GM12878 (cell line): ENCODE data around the gene UBE3C. TPM values are rescaled to one million over a fixed set of nuclear protein-coding genes. Genes with fewer than 3 reads are reported as not detected.
"Not testable (repeated sequence)": the region's sequence is repeated elsewhere in the genome, so short reads cannot be mapped to it uniquely, and the experiment has no call there.

Experiments
- ATAC-seq: fragments of 200-7000 bp; cut with Tn5 transposase; 3 replicates; pipeline ENCODE4 v1.9.1; 2020; ENCODE audit warnings: mild to moderate bottlenecking, moderate library complexity
- BruUV-seq: library from RNA; stranded (reverse); fragments of 400-500 nt; replicated peaks from 2 replicates; lab custom pipeline; 2021; lab: Mats Ljungman, UMichigan
- CTCF ChIA-PET: fragments of 300-600 bp; sonication (Branson Sonifier 250); formaldehyde crosslinking; extraction: SDS; loops from one replicate; lab custom pipeline; 2021; ENCODE audit warnings: inconsistent platforms; lab: Yijun Ruan, JAX
- POLR2A ChIA-PET: fragments of 350-600 bp; formaldehyde crosslinking; extraction: SDS; loops from one replicate; lab custom pipeline; 2021; ENCODE audit warnings: inconsistent platforms; lab: Charles Lee
- RAD21 ChIA-PET: fragments of 300-600 bp; sonication (Branson Sonifier 250); formaldehyde crosslinking; loops from one replicate; lab custom pipeline; 2023; ENCODE audit warnings: antibody characterized with exemption; ENCODE audit not compliant: unreplicated experiment; lab: Charles Lee
- SMC1A ChIA-PET: fragments of 300-600 bp; sonication (Branson Sonifier 250); formaldehyde crosslinking; loops from one replicate; lab custom pipeline; 2023; ENCODE audit not compliant: unreplicated experiment, uncharacterized antibody; lab: Charles Lee
- DNase-seq: peaks from one replicate; pipeline ENCODE4 v3.0.0-alpha.2; 2011; ENCODE audit warnings: low read depth, low spot score
- FAIRE-seq: peaks from 3 replicates; lab custom pipeline; 2011; peaks lifted over from hg19 to GRCh38; lab: Jason Lieb, UNC
- H2AFZ ChIP-seq: 2 replicates; pipeline ENCODE4 v1.6.0; 2011; ENCODE audit warnings: low read depth, low read length, control low read depth; ENCODE audit not compliant: control insufficient read depth
- H3K27ac ChIP-seq: 2 replicates; pipeline ENCODE4 v1.5.1; 2011; ENCODE audit warnings: control low read depth; ENCODE audit not compliant: control insufficient read depth, insufficient read depth
- H3K27me3 ChIP-seq, 2 experiments: replicated peaks in 1 of 2; 2 replicates each; pipeline versions ENCODE4 v1.6.0 to v1.6.1; 2011; ENCODE audit warnings: low read length in 1 of 2; ENCODE audit not compliant: control insufficient read depth in 2 of 2, insufficient read depth in 2 of 2
- H3K36me3 ChIP-seq, 2 experiments: 2 replicates each; pipeline ENCODE4 v1.5.1; 2011; ENCODE audit warnings: low read length in 1 of 2; ENCODE audit not compliant: control insufficient read depth in 2 of 2, insufficient read depth in 2 of 2
- H3K4me1 ChIP-seq: 2 replicates; pipeline ENCODE4 v1.6.1; 2011; ENCODE audit warnings: mild to moderate bottlenecking, low read length, moderate library complexity, mixed read lengths; ENCODE audit not compliant: control insufficient read depth, insufficient read depth
- H3K4me2 ChIP-seq: 2 replicates; pipeline ENCODE4 v1.6.0; 2011; ENCODE audit warnings: control low read depth; ENCODE audit not compliant: control insufficient read depth, insufficient read depth
- H3K4me3 ChIP-seq: fragments of 200-600 bp; sonication (generic); 2 replicates; pipeline ENCODE4 v1.5.1; 2016
- H3K79me2 ChIP-seq: 2 replicates; pipeline ENCODE4 v1.6.0; 2011; ENCODE audit warnings: low read length; ENCODE audit not compliant: control insufficient read depth, insufficient read depth
- H3K9ac ChIP-seq: 2 replicates; pipeline ENCODE4 v1.8.0; 2011; ENCODE audit warnings: low read length, control low read depth, mixed read lengths; ENCODE audit not compliant: control insufficient read depth, insufficient read depth
- H3K9me3 ChIP-seq: replicated peaks from 3 replicates; pipeline ENCODE4 v1.5.1; 2011; ENCODE audit warnings: mild to moderate bottlenecking, low read length; ENCODE audit not compliant: control insufficient read depth, insufficient read depth
- H4K20me1 ChIP-seq: 2 replicates; pipeline ENCODE4 v1.6.0; 2011; ENCODE audit not compliant: control insufficient read depth, insufficient read depth
- EP300 ChIP-seq, 2 experiments: fragments of 150-350 bp in 1 of 2; IDR thresholded peaks; 2 replicates each; pipeline ENCODE4 v1.6.1; 2011 to 2012; ENCODE audit warnings: low read depth in 2 of 2, low read length in 2 of 2, borderline replicate concordance in 1 of 2, improper control_type of control experiment in 1 of 2, inconsistent platforms in 1 of 2; ENCODE audit not compliant: control insufficient read depth in 1 of 2
- MEF2B ChIP-seq: fragments of 450-650 bp; IDR thresholded peaks from 2 replicates; pipeline ENCODE4 v1.6.1; 2018; ENCODE audit warnings: mild to moderate bottlenecking, moderate library complexity; ENCODE audit not compliant: partially characterized antibody, poor library complexity, severe bottlenecking
- RB1 ChIP-seq: fragments of 450-650 bp; formaldehyde crosslinking; IDR thresholded peaks from 2 replicates; pipeline ENCODE4 v1.6.1; 2017; ENCODE audit warnings: mild to moderate bottlenecking, borderline replicate concordance
- RFX5 ChIP-seq: IDR thresholded peaks from 2 replicates; pipeline ENCODE4 v1.6.1; 2011; ENCODE audit warnings: low read depth, low read length, improper control_type of control experiment
- TCF12 ChIP-seq: IDR thresholded peaks from 2 replicates; pipeline ENCODE4 v1.6.1; 2011; ENCODE audit warnings: low read depth, mild to moderate bottlenecking, low read length
- YBX1 ChIP-seq: fragments of 450-650 bp; IDR thresholded peaks from 2 replicates; pipeline ENCODE4 v1.6.1; 2016; ENCODE audit warnings: antibody characterized with exemption
- WGBS: methylation state at CpG from one replicate; pipeline ENCODE4 v1.1.6; 2016; ENCODE audit warnings: low lambda C conversion rate; ENCODE audit not compliant: insufficient replicate concordance, insufficient coverage; ENCODE audit errors: missing lambda C conversion rate; 5-methylcytosine and 5-hydroxymethylcytosine counted together
- in situ Hi-C: fragments of 300-500 bp; cut with MboI; formaldehyde crosslinking; loops from 9 replicates; pipeline ENCODE4 v1.14.3; 2018; ENCODE audit warnings: mixed read lengths
- intact Hi-C: fragments of 100-400 bp; cut with micrococcal nuclease; formaldehyde crosslinking; loops from one replicate; pipeline ENCODE4 v1.14.2; 2022; ENCODE audit not compliant: unreplicated experiment
- polyA plus RNA-seq, 11 experiments: library from polyadenylated mRNA; depleted of rRNA in 4 of 11; unstranded in 6 of 11; stranded (reverse) in 5 of 11; fragments of >200 nt; fragmentation: Nextera tagmentation in 4 of 11; fragmentation: Illumina TruSeq in 1 of 11; extraction: Ambion mirVana in 4 of 11; extraction: Trizol in 1 of 11; gene quantifications; 1 replicate in 1 of 11; 2 replicates in 10 of 11; pipeline versions ENCODE4 v1.2.1 to v1.2.3, GENCODE V29; 2011 to 2016; ENCODE audit warnings: inconsistent platforms in 2 of 11, missing spikeins in 2 of 11, low read depth in 1 of 11
- total RNA-seq, 4 experiments: library from RNA; depleted of rRNA in 3 of 4; stranded (reverse); fragments of >200 nt in 3 of 4; fragmentation: Illumina TruSeq in 1 of 4; extraction: Trizol in 1 of 4; gene quantifications; 2 replicates each; pipeline versions ENCODE4 v1.2.1 to v1.2.3, GENCODE V29; 2013 to 2021

Gene UBE3C
- total and polyA plus RNA-seq, 10 of the 15 experiments (the other 5 are each of a cell fraction or from before 2014, with no cell fraction given): 7.9 to 65.9 (median 45.2) TPM

GRCh38 chr7:157097569-157097968, 41.2 kb upstream of the UBE3C start:
- Histone ChIP-seq H2AFZ (no peak overlapping the region), H3K4me3 (no peak overlapping the region), H3K9me3 (no peaks in the 10 kb centered on the region; the same call in 2 of the 3 replicates), H3K9ac (no peak overlapping the region), H3K27me3 (no peaks in the 10 kb centered on the region), H3K4me1 (no peaks in the 10 kb centered on the region), H4K20me1 (no peaks in the 10 kb centered on the region), H3K79me2 (no peaks in the 10 kb centered on the region), H3K4me2 (no peak overlapping the region), H3K27ac (no peak overlapping the region), H3K36me3 (no peaks in the 10 kb centered on the region)
- in situ Hi-C loops (no loop called here), intact Hi-C loops (no loop called here)
- ChIA-PET SMC1A (no interaction called here), RAD21 (no interaction called here), POLR2A (interaction anchor here (0.7 kb wide), 1 partner anchor 241 kb away, joined by 3 read pairs; no protein-coding TSS in a partner anchor), CTCF (interaction anchor here (0.6 kb wide), 1 partner anchor 68 kb away, joined by 3 read pairs; no protein-coding TSS in a partner anchor)
- no TSS peak for BruUV-seq
- no peak for FAIRE-seq
- no peak for TF ChIP-seq YBX1
- TF ChIP-seq MEF2B: no peak
- no peak for TF ChIP-seq TCF12
- TF ChIP-seq RFX5: no peak
- no peak for TF ChIP-seq EP300 (IDR thresholded peaks at IDR 0.05; ENCODE audit: borderline replicate concordance in 1 of 2, control insufficient read depth in 1 of 2, low read depth in 2 of 2, low read length in 2 of 2)
- no peak for TF ChIP-seq RB1
- WGBS: 25% methylated on average over 6 of the region's 6 CpGs
- no peak for ATAC-seq
- no peak for DNase-seq

- POLR2A ChIA-PET, H4K20me1 ChIP-seq, in situ Hi-C loops, BruUV-seq, H3K36me3 ChIP-seq, H3K4me1 ChIP-seq, H3K27ac ChIP-seq, H3K9me3 ChIP-seq, H3K79me2 ChIP-seq, H3K4me3 ChIP-seq, H3K27me3 ChIP-seq, DNase-seq, RAD21 ChIA-PET, intact Hi-C loops, ATAC-seq, H2AFZ ChIP-seq, SMC1A ChIA-PET, CTCF ChIA-PET, H3K9ac ChIP-seq, FAIRE-seq, H3K4me2 ChIP-seq: not testable (repeated sequence)
- WGBS: 86% methylated on average over 3 of the region's 3 CpGs
These were observed 38.7 kb upstream of the UBE3C start for GRCh38 chr7:157100005-157100404.

GRCh38 chr7:157103641-157104040, 35.1 kb upstream of the UBE3C start:
- not testable (repeated sequence) for H3K27me3 ChIP-seq, BruUV-seq

More at GRCh38 chr7:157103641-157104040, 35.1 kb upstream of the UBE3C start:
- H3K27ac ChIP-seq, RAD21 ChIA-PET, H3K4me3 ChIP-seq, POLR2A ChIA-PET, intact Hi-C loops, DNase-seq, H3K4me1 ChIP-seq, H4K20me1 ChIP-seq, H3K9me3 ChIP-seq, in situ Hi-C loops, H2AFZ ChIP-seq, CTCF ChIA-PET, ATAC-seq, H3K36me3 ChIP-seq, H3K9ac ChIP-seq, H3K79me2 ChIP-seq, SMC1A ChIA-PET, FAIRE-seq, H3K4me2 ChIP-seq: not testable (repeated sequence)
- 66% methylated on average over 2 of the region's 2 CpGs for WGBS
